PC-9 (cell line): ENCODE results near the gene TMEM232. TPM values are rescaled to one million over a fixed set of nuclear protein-coding genes. Genes with fewer than 3 reads are reported as not detected.

Experiments used
- BruUV-seq: library from RNA; stranded (reverse); fragments of 400-500 nt; replicated peaks from 2 replicates; lab custom pipeline; 2021; lab: Mats Ljungman, UMichigan
- CTCF ChIA-PET: fragments of 300-600 bp; sonication (Branson Sonifier 250); formaldehyde crosslinking; loops from one replicate; lab custom pipeline; 2022; ENCODE audit warnings: antibody characterized with exemption; lab: Charles Lee
- POLR2A ChIA-PET: fragments of 300-600 bp; sonication (Branson Sonifier 250); formaldehyde crosslinking; loops from one replicate; lab custom pipeline; 2022; ENCODE audit warnings: antibody characterized with exemption; ENCODE audit not compliant: unreplicated experiment; lab: Charles Lee
- DNase-seq, 2 experiments: peaks; one replicate each; pipeline versions ENCODE4 v3.0.0 to v3.0.0-alpha.2; 2015 to 2022; ENCODE audit warnings: mixed read lengths in 1 of 2
- H2AFZ ChIP-seq: fragments of 200-600 bp; sonication (generic); 2 replicates; pipeline ENCODE4 v1.8.1; 2017; ENCODE audit warnings: antibody characterized with exemption
- H3F3A ChIP-seq: fragments of 200-600 bp; sonication (generic); 2 replicates; pipeline ENCODE4 v1.8.1; 2017; ENCODE audit warnings: antibody characterized with exemption, mild to moderate bottlenecking, low read depth; ENCODE audit not compliant: insufficient read depth
- H3K27ac ChIP-seq: fragments of 200-600 bp; sonication (generic); 2 replicates; pipeline ENCODE4 v1.6.1; 2016; ENCODE audit warnings: mixed run types
- H3K27me3 ChIP-seq: fragments of 200-600 bp; sonication (generic); 2 replicates; pipeline ENCODE4 v1.6.1; 2016; ENCODE audit warnings: low read depth, mixed run types; ENCODE audit not compliant: insufficient read depth
- H3K36me3 ChIP-seq: fragments of 200-600 bp; sonication (generic); 2 replicates; pipeline ENCODE4 v1.6.1; 2016; ENCODE audit warnings: low read depth, mixed run types
- H3K4me1 ChIP-seq: fragments of 200-600 bp; sonication (generic); replicated peaks from 2 replicates; pipeline ENCODE4 v1.6.1; 2016; ENCODE audit warnings: mixed run types; ENCODE audit not compliant: insufficient read depth
- H3K4me2 ChIP-seq: fragments of 200-600 bp; sonication (generic); 2 replicates; pipeline ENCODE4 v1.6.1; 2017; ENCODE audit warnings: mixed run types
- H3K4me3 ChIP-seq: fragments of 200-600 bp; sonication (generic); 2 replicates; pipeline ENCODE4 v1.6.1; 2016; ENCODE audit warnings: mixed run types
- H3K79me2 ChIP-seq: fragments of 200-600 bp; sonication (generic); 2 replicates; pipeline ENCODE4 v1.6.1; 2017; ENCODE audit warnings: low read depth, mixed run types
- H3K9me2 ChIP-seq: fragments of 200-600 bp; sonication (generic); 2 replicates; pipeline ENCODE4 v1.8.1; 2017; ENCODE audit warnings: mild to moderate bottlenecking; ENCODE audit not compliant: insufficient read depth
- H3K9me3 ChIP-seq: fragments of 200-600 bp; sonication (generic); 2 replicates; pipeline ENCODE4 v1.8.1; 2016; ENCODE audit warnings: low read depth; ENCODE audit not compliant: insufficient read depth
- H4K20me1 ChIP-seq: fragments of 200-600 bp; sonication (generic); 2 replicates; pipeline ENCODE4 v1.8.1; 2017; ENCODE audit not compliant: insufficient read depth
- CTCF ChIP-seq: fragments of 200-600 bp; sonication (generic); conservative IDR thresholded peaks from 2 replicates; pipeline ENCODE4 v1.6.1; 2017; ENCODE audit warnings: mixed run types, antibody characterized with exemption, mild to moderate bottlenecking, moderate library complexity
- EZH2 ChIP-seq: fragments of 200-600 bp; sonication (generic); IDR thresholded peaks from 2 replicates; pipeline ENCODE4 v1.8.0; 2017; ENCODE audit warnings: antibody characterized with exemption, low read depth
- intact Hi-C: fragments of 100-400 bp; cut with micrococcal nuclease; formaldehyde crosslinking; loops from one replicate; pipeline ENCODE4 v1.10.0; 2022; ENCODE audit not compliant: unreplicated experiment
- total RNA-seq: library from RNA; stranded (reverse); gene quantifications from 2 replicates; pipeline ENCODE4 v1.2.3, GENCODE V29; 2021

Gene TMEM232
- total RNA-seq, 1 experiment from 2014 or later = 0.65 TPM

- no TSS peak for BruUV-seq
- Histone ChIP-seq H4K20me1 (no peaks in the 10 kb centered on the region), H3K4me3 (no peak overlapping the region), H3K27ac (no peak overlapping the region), H3K4me2 (no peak overlapping the region), H3K27me3 (no peaks in the 10 kb centered on the region), H3K36me3 (no peaks in the 10 kb centered on the region), H3K79me2 (no peaks in the 10 kb centered on the region), H2AFZ (no peak overlapping the region), H3K4me1 (no peaks in the 10 kb centered on the region), H3K9me2 (no peaks in the 10 kb centered on the region), H3K9me3 (no peaks in the 10 kb centered on the region), H3F3A (no peaks in the 10 kb centered on the region)
- ChIA-PET POLR2A (no interaction called here), CTCF (no interaction called here)
- no peak for DNase-seq
- intact Hi-C loops = no loop called here
- TF ChIP-seq CTCF (no peak), EZH2 (no peak)
Measured at GRCh38 chr5:110707260-110707844, 19.1 kb downstream of the TMEM232 start.

- CTCF ChIA-PET = no interaction called here
- Histone ChIP-seq H3K4me1 (no peaks in the 10 kb centered on the region), H3K27me3 (no peaks in the 10 kb centered on the region), H3F3A (no peaks in the 10 kb centered on the region), H3K9me2 (no peaks in the 10 kb centered on the region), H3K9me3 (no peaks in the 10 kb centered on the region), H3K27ac (no peak overlapping the region), H2AFZ (no peak overlapping the region), H3K79me2 (no peaks in the 10 kb centered on the region), H4K20me1 (no peaks in the 10 kb centered on the region), H3K36me3 (no peaks in the 10 kb centered on the region), H3K4me3 (no peak overlapping the region), H3K4me2 (no peak overlapping the region)
- BruUV-seq = no TSS peak
- no peak for DNase-seq
- POLR2A ChIA-PET = no interaction called here
- TF ChIP-seq CTCF (no peak), EZH2 (no peak)
- intact Hi-C loops = no loop called here
Measured at GRCh38 chr5:110705349-110705748, 21.1 kb downstream of the TMEM232 start.

GRCh38 chr5:110703481-110703880 lies 23.0 kb downstream of the TMEM232 start:
- Histone ChIP-seq H3K4me3 (no peak overlapping the region), H3K27ac (no peak overlapping the region), H3K27me3 (no peaks in the 10 kb centered on the region), H3K4me2 (no peak overlapping the region), H3K36me3 (no peaks in the 10 kb centered on the region), H2AFZ (no peak overlapping the region), H3K4me1 (no peaks in the 10 kb centered on the region), H3F3A (no peaks in the 10 kb centered on the region), H3K79me2 (no peaks in the 10 kb centered on the region), H3K9me3 (no peaks in the 10 kb centered on the region), H3K9me2 (no peaks in the 10 kb centered on the region), H4K20me1 (no peaks in the 10 kb centered on the region)
- TF ChIP-seq EZH2 (no peak), CTCF (no peak)
- BruUV-seq = no TSS peak
- intact Hi-C loops = no loop called here
- CTCF ChIA-PET = no interaction called here
- POLR2A ChIA-PET = no interaction called here
- DNase-seq = no peak
